ENCODE results near the gene MEI4.

- TF ChIP-seq, protein P1, sequence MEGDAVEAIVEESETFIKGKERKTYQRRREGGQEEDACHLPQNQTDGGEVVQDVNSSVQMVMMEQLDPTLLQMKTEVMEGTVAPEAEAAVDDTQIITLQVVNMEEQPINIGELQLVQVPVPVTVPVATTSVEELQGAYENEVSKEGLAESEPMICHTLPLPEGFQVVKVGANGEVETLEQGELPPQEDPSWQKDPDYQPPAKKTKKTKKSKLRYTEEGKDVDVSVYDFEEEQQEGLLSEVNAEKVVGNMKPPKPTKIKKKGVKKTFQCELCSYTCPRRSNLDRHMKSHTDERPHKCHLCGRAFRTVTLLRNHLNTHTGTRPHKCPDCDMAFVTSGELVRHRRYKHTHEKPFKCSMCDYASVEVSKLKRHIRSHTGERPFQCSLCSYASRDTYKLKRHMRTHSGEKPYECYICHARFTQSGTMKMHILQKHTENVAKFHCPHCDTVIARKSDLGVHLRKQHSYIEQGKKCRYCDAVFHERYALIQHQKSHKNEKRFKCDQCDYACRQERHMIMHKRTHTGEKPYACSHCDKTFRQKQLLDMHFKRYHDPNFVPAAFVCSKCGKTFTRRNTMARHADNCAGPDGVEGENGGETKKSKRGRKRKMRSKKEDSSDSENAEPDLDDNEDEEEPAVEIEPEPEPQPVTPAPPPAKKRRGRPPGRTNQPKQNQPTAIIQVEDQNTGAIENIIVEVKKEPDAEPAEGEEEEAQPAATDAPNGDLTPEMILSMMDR (conservative IDR thresholded peaks at IDR 0.05; ENCODE audit: low read length), result no peak
- no peak for TF ChIP-seq EZH2phosphoT487 (IDR thresholded peaks at IDR 0.05; ENCODE audit: borderline replicate concordance)
These were observed 25.2 kb downstream of the MEI4 start for GRCh38 chr6:77678048-77678447.
